A549 (cell line): ENCODE data around the gene PAPPA2. TPM values are rescaled to one million over a fixed set of nuclear protein-coding genes. Genes with fewer than 3 reads are reported as not detected.

Experiments
- ATAC-seq, 2 experiments: fragments of 200-7000 bp in 1 of 2; fragments of >200 bp in 1 of 2; cut with Nextera tagmentation in 1 of 2; cut with Tn5 transposase in 1 of 2; 3 replicates each; pipeline versions ENCODE4 v1.8.0 to v1.9.1; 2018 to 2020; ENCODE audit warnings: mild to moderate bottlenecking in 1 of 2, moderate library complexity in 1 of 2
- CTCF ChIA-PET: fragments of 300-600 bp; sonication (Branson Sonifier 250); formaldehyde crosslinking; extraction: SDS; loops from one replicate; lab custom pipeline; 2021; ENCODE audit warnings: antibody characterized with exemption, inconsistent platforms; lab: Yijun Ruan, JAX
- POLR2A ChIA-PET: fragments of 350-600 bp; formaldehyde crosslinking; extraction: SDS; loops from one replicate; lab custom pipeline; 2021; ENCODE audit warnings: antibody characterized with exemption, inconsistent platforms; lab: Yijun Ruan, JAX
- DNase-seq, 2 experiments: peaks; one replicate each; pipeline versions ENCODE4 v3.0.0 to v3.0.0-alpha.2; 2011 to 2016; ENCODE audit warnings: low read depth in 1 of 2, low spot score in 1 of 2
- FAIRE-seq: peaks from 2 replicates; lab custom pipeline; 2011; peaks lifted over from hg19 to GRCh38; lab: Jason Lieb, UNC
- H3K27ac ChIP-seq, 2 experiments: fragments of >200 bp; sonication (Bioruptor Twin); formaldehyde crosslinking; 3 replicates each; pipeline ENCODE4 v1.5.1; 2016 to 2017
- H3K4me1 ChIP-seq: fragments of >200 bp; sonication (Bioruptor Twin); formaldehyde crosslinking; 3 replicates; pipeline ENCODE4 v1.6.1; 2016
- H3K4me2 ChIP-seq: fragments of >200 bp; sonication (Bioruptor Twin); formaldehyde crosslinking; 3 replicates; pipeline ENCODE4 v1.6.1; 2016
- H3K4me3 ChIP-seq: fragments of >200 bp; sonication (Bioruptor Twin); formaldehyde crosslinking; 3 replicates; pipeline ENCODE4 v1.5.1; 2016
- H3K9me3 ChIP-seq: fragments of >200 bp; sonication (Bioruptor Twin); formaldehyde crosslinking; 3 replicates; pipeline ENCODE4 v1.6.1; 2016
- CBX2 ChIP-seq: fragments of 200-600 bp; sonication (generic); IDR thresholded peaks from 2 replicates; pipeline ENCODE4 v1.6.1; 2016; ENCODE audit warnings: low read depth, mild to moderate bottlenecking, borderline replicate concordance
- CBX8 ChIP-seq: fragments of 200-600 bp; sonication (generic); IDR thresholded peaks from 2 replicates; pipeline ENCODE4 v1.6.1; 2016
- CEBPB ChIP-seq, 2 experiments: fragments of >200 bp in 1 of 2; sonication (Bioruptor Twin) in 1 of 2; formaldehyde crosslinking in 1 of 2; IDR thresholded peaks; 2 replicates each; pipeline ENCODE4 v1.6.1; 2012 to 2016
- CHD2 ChIP-seq: fragments of 150-350 bp; IDR thresholded peaks from 2 replicates; pipeline ENCODE4 v1.6.1; 2014; ENCODE audit warnings: low read length; ENCODE audit not compliant: partially characterized antibody
- CHD4 ChIP-seq: fragments of 200-600 bp; sonication (generic); IDR thresholded peaks from 2 replicates; pipeline ENCODE4 v1.6.1; 2016; ENCODE audit warnings: antibody characterized with exemption, mild to moderate bottlenecking, borderline replicate concordance
- EHF ChIP-seq: fragments of 250-450 bp; sonication (Bioruptor Pico); IDR thresholded peaks from 2 replicates; pipeline ENCODE4 v1.5.0; 2020; ENCODE audit warnings: mild to moderate bottlenecking
- FOSL2 ChIP-seq, 2 experiments: fragments of 450-650 bp in 1 of 2; fragments of >200 bp in 1 of 2; sonication (Bioruptor Twin) in 1 of 2; formaldehyde crosslinking; IDR thresholded peaks; 2 replicates each; pipeline versions ENCODE4 v1.5.0 to v1.6.1; 2016 to 2020; ENCODE audit warnings: mild to moderate bottlenecking in 1 of 2, moderate library complexity in 1 of 2
- HOXB13 ChIP-seq: fragments of 250-450 bp; sonication (Bioruptor Pico); IDR thresholded peaks from 2 replicates; pipeline ENCODE4 v1.5.0; 2020; ENCODE audit warnings: low read depth, mild to moderate bottlenecking, moderate library complexity
- HOXB5 ChIP-seq: fragments of 250-450 bp; sonication (Bioruptor Pico); IDR thresholded peaks from 2 replicates; pipeline ENCODE4 v1.5.0; 2020; ENCODE audit warnings: mild to moderate bottlenecking, moderate library complexity
- NR3C1 ChIP-seq: fragments of >200 bp; sonication (Bioruptor Twin); formaldehyde crosslinking; IDR thresholded peaks from 3 replicates; pipeline ENCODE4 v1.6.1; 2017
- POLR2A ChIP-seq: IDR thresholded peaks from 2 replicates; pipeline ENCODE4 v1.6.1; 2012; ENCODE audit warnings: mild to moderate bottlenecking, low read length
- POLR2AphosphoS2 ChIP-seq: conservative IDR thresholded peaks from 2 replicates; pipeline ENCODE4 v1.6.1; 2012; ENCODE audit warnings: low read length, improper control_type of control experiment, inconsistent platforms
- RAD21 ChIP-seq, 2 experiments: fragments of >200 bp in 1 of 2; sonication (Bioruptor Twin) in 1 of 2; formaldehyde crosslinking in 1 of 2; IDR thresholded peaks in 1 of 2; conservative IDR thresholded peaks in 1 of 2; 2 replicates in 1 of 2; 3 replicates in 1 of 2; pipeline ENCODE4 v1.6.1; 2012 to 2018; ENCODE audit warnings: inconsistent platforms in 1 of 2
- RARB ChIP-seq: fragments of 250-450 bp; sonication (Bioruptor Pico); IDR thresholded peaks from 2 replicates; pipeline ENCODE4 v1.8.0; 2021; ENCODE audit warnings: mild to moderate bottlenecking, moderate library complexity
- SREBF2 ChIP-seq: fragments of 450-650 bp; IDR thresholded peaks from 2 replicates; pipeline ENCODE4 v1.6.1; 2014; ENCODE audit warnings: mild to moderate bottlenecking, moderate library complexity
- TFCP2L1 ChIP-seq: fragments of 250-450 bp; sonication (Bioruptor Pico); IDR thresholded peaks from 2 replicates; pipeline ENCODE4 v1.5.0; 2021; ENCODE audit warnings: mild to moderate bottlenecking
- TP53 ChIP-seq: fragments of 250-450 bp; sonication (Bioruptor Pico); IDR thresholded peaks from 2 replicates; pipeline ENCODE4 v1.5.0; 2021; ENCODE audit warnings: mild to moderate bottlenecking, moderate library complexity
- ZFP36 ChIP-seq: fragments of 450-650 bp; IDR thresholded peaks from 2 replicates; pipeline ENCODE4 v1.6.1; 2014; ENCODE audit warnings: borderline replicate concordance; ENCODE audit not compliant: partially characterized antibody
- WGBS: methylation state at CpG from one replicate; pipeline ENCODE4 v1.1.6; 2017; ENCODE audit errors: missing lambda C conversion rate; 5-methylcytosine and 5-hydroxymethylcytosine counted together
- polyA plus RNA-seq, 4 experiments: library from polyadenylated mRNA; depleted of rRNA in 3 of 4; stranded (reverse); fragments of >200 nt; fragmentation: RNase III in 1 of 4; extraction: RNeasy Plus Mini Kit Qiagen cat#74134 plus additional on column Dnase treatment in 1 of 4; gene quantifications; 2 replicates in 3 of 4; 3 replicates in 1 of 4; pipeline ENCODE4 v1.2.3, GENCODE V29; 2011 to 2017
- TF ChIP-seq, protein P1 (sequence below): fragments of 450-650 bp; IDR thresholded peaks from 2 replicates; pipeline ENCODE4 v1.6.1; 2014; ENCODE audit warnings: antibody characterized with exemption
- TF ChIP-seq, protein P2 (sequence below): IDR thresholded peaks from 2 replicates; pipeline ENCODE4 v1.6.1; 2012
- TF ChIP-seq, protein P3 (sequence below): fragments of 250-450 bp; sonication (Bioruptor Pico); IDR thresholded peaks from 2 replicates; pipeline ENCODE4 v1.5.0; 2021; ENCODE audit warnings: mild to moderate bottlenecking, moderate library complexity, borderline replicate concordance
- TF ChIP-seq, protein P4 (sequence below): IDR thresholded peaks from 2 replicates; pipeline ENCODE4 v1.6.1; 2012; ENCODE audit warnings: low read depth, borderline replicate concordance
- TF ChIP-seq, protein P5 (sequence below): fragments of >200 bp; sonication (Bioruptor Twin); formaldehyde crosslinking; IDR thresholded peaks from 2 replicates; pipeline ENCODE4 v1.6.1; 2016

Gene PAPPA2
- polyA plus RNA-seq, 2 of the 4 experiments (the other 2 are of a cell fraction): 0.03 to 0.72 TPM

DNA sequence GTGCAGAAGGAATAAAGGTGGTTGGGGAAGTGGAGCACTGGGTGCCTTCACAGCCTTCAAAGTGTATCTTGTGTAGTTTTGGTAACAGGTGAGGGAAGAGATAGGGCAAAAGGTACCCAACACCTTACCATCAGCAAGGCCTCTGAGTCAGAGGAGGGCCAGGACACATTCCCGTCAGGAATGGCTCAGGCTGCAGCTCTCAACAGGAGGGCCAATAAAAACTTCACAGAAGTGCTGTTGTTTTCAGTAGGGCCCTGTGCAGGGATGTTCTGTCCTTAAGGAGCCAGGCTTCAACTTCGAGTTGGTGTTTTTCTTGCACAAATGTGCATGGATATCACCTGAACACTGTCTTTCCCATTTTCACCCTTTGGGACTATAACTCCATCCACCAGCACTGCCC, 368.2 kb downstream of the PAPPA2 start:
- H3K4me2 ChIP-seq: no peak overlapping the region
- no peak for TF ChIP-seq POLR2AphosphoS2
- no peak for TF ChIP-seq TP53 (CRISPR knock-in tag)
- no peak for TF ChIP-seq RARB (CRISPR knock-in tag)
- no peak for TF ChIP-seq CHD2
- TF ChIP-seq EHF (CRISPR knock-in tag): no peak
- no peak for TF ChIP-seq TFCP2L1 (CRISPR knock-in tag)
- TF ChIP-seq, protein P1, sequence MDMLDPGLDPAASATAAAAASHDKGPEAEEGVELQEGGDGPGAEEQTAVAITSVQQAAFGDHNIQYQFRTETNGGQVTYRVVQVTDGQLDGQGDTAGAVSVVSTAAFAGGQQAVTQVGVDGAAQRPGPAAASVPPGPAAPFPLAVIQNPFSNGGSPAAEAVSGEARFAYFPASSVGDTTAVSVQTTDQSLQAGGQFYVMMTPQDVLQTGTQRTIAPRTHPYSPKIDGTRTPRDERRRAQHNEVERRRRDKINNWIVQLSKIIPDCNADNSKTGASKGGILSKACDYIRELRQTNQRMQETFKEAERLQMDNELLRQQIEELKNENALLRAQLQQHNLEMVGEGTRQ: no peak
- TF ChIP-seq, all 56 proteins: peak for 0
- 7% methylated on average over 2 of the region's 2 CpGs for WGBS
- POLR2A ChIA-PET: no interaction called here
- no peak overlapping the region for H3K27ac ChIP-seq
- H3K4me1 ChIP-seq: no peaks in the 10 kb centered on the region
- DNase-seq (no peak), FAIRE-seq (no peak), ATAC-seq (no peak)
- no peaks in the 10 kb centered on the region for H3K9me3 ChIP-seq
- CTCF ChIA-PET: no interaction called here
- no peak overlapping the region for H3K4me3 ChIP-seq

DNA sequence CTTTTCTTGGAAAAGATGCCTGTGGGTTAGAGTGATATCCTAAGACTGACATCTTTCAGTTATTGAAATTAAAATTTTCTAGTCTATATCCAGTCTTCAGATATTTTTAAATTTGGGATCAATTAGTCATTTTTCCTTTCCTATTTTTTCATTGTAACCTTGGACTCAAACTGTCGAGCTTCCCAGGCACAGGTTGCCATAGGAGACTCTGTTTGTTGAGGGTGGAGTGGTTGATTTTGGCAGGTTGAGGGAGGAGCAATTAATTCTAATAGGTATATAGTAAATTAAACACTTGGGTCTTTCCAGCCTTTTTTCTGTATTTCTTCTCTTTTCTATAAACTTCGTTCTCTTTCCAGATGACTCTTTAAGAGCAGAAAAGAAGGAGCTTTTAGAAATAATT, 374.7 kb downstream of the PAPPA2 start:
- no peaks in the 10 kb centered on the region for H3K9me3 ChIP-seq
- ChIA-PET POLR2A (no interaction called here), CTCF (no interaction called here)
- TF ChIP-seq CBX8 (no peak), FOSL2 (IDR thresholded peaks at IDR 0.05) (no peak), FOSL2 (CRISPR knock-in tag; IDR thresholded peaks at IDR 0.05) (no peak), POLR2A (no peak), HOXB13 (CRISPR knock-in tag) (no peak), CHD4 (no peak)
- TF ChIP-seq, protein P2, sequence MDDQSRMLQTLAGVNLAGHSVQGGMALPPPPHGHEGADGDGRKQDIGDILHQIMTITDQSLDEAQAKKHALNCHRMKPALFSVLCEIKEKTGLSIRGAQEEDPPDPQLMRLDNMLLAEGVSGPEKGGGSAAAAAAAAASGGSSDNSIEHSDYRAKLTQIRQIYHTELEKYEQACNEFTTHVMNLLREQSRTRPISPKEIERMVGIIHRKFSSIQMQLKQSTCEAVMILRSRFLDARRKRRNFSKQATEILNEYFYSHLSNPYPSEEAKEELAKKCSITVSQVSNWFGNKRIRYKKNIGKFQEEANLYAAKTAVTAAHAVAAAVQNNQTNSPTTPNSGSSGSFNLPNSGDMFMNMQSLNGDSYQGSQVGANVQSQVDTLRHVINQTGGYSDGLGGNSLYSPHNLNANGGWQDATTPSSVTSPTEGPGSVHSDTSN: no peak
- TF ChIP-seq, protein P3, sequence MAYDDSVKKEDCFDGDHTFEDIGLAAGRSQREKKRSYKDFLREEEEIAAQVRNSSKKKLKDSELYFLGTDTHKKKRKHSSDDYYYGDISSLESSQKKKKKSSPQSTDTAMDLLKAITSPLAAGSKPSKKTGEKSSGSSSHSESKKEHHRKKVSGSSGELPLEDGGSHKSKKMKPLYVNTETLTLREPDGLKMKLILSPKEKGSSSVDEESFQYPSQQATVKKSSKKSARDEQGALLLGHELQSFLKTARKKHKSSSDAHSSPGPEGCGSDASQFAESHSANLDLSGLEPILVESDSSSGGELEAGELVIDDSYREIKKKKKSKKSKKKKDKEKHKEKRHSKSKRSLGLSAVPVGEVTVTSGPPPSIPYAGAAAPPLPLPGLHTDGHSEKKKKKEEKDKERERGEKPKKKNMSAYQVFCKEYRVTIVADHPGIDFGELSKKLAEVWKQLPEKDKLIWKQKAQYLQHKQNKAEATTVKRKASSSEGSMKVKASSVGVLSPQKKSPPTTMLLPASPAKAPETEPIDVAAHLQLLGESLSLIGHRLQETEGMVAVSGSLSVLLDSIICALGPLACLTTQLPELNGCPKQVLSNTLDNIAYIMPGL (CRISPR knock-in tag): no peak
- ATAC-seq (no peak), FAIRE-seq (no peak), DNase-seq (no peak)
- H3K4me3 ChIP-seq: no peak overlapping the region
- no peak overlapping the region for H3K4me2 ChIP-seq
- 0% methylated on average over 2 of the region's 2 CpGs for WGBS
- H3K4me1 ChIP-seq: no peaks in the 10 kb centered on the region
- H3K27ac ChIP-seq: no peak overlapping the region

DNA sequence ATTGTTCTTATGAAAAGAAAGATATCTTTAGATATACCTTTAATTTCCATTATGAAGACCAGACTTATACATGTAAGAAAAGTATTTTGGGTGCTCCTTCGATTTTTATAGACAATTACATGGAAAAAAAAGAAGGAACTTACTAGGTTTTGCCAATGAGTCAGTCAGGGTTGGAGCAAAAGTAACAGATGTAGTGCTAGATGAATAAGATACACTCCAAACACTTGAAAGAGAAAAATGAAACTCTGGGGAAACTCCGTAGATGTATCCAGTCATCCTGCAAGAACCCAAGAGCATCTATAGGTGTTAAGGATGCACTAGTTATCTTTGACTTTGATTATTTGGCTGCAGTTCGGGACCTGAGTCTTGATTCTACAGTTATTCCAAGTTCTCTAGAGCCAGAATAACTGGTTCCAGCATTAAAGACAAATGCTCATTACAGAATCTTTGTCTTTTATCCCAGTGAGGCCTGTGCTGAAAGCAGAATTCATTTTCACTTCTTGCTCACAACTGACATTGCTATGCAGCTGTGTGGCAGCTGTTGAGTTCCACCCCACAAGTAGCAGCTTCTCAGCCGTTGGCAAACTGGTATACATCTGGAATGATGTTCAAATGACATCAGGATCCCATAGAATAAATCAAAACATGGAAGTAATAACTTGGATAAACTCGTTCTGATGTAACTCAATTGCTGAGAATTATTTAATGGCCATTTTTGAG, 375.5 kb downstream of the PAPPA2 start:
- Histone ChIP-seq H3K4me2 (no peak overlapping the region), H3K4me1 (no peaks in the 10 kb centered on the region), H3K4me3 (no peak overlapping the region), H3K27ac (no peak overlapping the region), H3K9me3 (no peaks in the 10 kb centered on the region)
- FAIRE-seq: no peak
- CTCF ChIA-PET: no interaction called here
- ATAC-seq: no peak
- POLR2A ChIA-PET: no interaction called here
- DNase-seq: no peak
- TF ChIP-seq HOXB5 (CRISPR knock-in tag) (no peak), FOSL2 (IDR thresholded peaks at IDR 0.05) (no peak), FOSL2 (CRISPR knock-in tag; IDR thresholded peaks at IDR 0.05) (no peak), CHD2 (no peak), CEBPB (IDR thresholded peaks at IDR 0.05) (no peak), RAD21 (conservative IDR thresholded peaks at IDR 0.05 in 1 of 2, IDR thresholded peaks at IDR 0.05 in 1 of 2) (no peak), SREBF2 (no peak), ZFP36 (no peak), CBX2 (no peak), NR3C1 (no peak)
- TF ChIP-seq, protein P4, sequence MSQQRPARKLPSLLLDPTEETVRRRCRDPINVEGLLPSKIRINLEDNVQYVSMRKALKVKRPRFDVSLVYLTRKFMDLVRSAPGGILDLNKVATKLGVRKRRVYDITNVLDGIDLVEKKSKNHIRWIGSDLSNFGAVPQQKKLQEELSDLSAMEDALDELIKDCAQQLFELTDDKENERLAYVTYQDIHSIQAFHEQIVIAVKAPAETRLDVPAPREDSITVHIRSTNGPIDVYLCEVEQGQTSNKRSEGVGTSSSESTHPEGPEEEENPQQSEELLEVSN: no peak
- TF ChIP-seq, protein P5, sequence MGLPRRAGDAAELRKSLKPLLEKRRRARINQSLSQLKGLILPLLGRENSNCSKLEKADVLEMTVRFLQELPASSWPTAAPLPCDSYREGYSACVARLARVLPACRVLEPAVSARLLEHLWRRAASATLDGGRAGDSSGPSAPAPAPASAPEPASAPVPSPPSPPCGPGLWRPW: no peak
- 2% methylated on average over 5 of the region's 5 CpGs for WGBS
